Cortex of kidney (tissue), 1 donor: Measurements from ENCODE around the gene NR1D2.

Experiments
- DNase-seq: peaks from one replicate; lab custom pipeline; 2025; lab: John Stamatoyannopoulos, UW

Gene NR1D2

DNA sequence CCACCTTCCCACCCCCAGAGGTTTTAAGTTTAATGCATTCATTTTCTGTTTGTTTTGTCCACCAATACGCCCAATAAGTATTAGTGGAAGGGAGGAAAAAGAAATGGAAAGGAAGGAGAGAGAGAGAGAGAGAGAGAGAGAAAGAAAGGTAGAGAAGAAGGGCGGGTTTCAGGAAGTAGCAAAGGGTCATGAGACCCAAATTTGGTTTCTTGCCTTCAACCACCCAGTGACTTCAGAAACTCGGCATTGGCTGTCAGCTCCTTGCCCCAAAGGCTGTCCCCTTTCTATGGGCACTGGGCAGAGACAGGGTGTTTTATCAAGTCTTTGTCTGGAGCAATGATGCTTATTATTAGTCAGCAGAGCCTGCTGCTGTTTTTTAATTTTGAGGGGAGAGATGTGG lies 13.5 kb upstream of the NR1D2 start:
- DNase-seq, result no peak

DNA sequence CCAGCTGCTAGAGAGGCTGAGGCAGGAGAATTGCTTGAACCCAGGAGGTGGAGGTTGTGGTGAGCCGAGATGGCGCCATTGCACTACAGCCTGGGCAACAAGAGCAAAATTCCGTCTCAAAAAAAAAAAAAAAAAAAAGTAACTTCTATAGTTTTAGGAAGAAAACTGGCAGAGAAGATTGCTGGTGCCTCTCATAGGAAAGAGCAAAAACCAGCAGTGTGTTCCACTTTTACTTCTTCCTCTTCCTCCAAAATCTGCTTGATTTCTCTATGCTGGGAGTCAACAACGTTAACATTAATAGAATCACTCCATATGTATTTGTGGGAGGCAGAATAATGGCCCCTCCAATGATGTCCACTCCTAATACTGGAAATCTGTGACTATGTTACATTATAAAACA lies 12.5 kb upstream of the NR1D2 start:
- no peak for DNase-seq

DNA sequence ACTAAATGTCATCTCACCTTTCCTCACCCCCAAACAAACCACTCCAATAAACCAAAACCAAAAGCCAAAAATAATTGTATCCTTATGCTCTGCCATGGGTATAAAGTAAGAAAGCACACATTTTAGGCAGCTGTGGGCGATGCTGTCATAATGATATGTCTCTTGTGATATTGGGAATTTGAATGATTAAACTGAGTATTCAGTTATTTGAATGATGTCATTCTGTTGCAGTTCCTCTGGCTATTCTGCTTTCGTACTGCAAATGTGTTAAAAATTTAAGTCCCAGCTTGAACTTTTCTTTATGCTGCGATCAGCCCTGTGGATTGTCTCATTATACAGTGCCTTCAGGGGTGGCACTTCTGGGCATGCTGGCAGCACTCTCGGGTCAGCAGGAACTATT lies 10.8 kb upstream of the NR1D2 start:
- DNase-seq, result no peak

DNA sequence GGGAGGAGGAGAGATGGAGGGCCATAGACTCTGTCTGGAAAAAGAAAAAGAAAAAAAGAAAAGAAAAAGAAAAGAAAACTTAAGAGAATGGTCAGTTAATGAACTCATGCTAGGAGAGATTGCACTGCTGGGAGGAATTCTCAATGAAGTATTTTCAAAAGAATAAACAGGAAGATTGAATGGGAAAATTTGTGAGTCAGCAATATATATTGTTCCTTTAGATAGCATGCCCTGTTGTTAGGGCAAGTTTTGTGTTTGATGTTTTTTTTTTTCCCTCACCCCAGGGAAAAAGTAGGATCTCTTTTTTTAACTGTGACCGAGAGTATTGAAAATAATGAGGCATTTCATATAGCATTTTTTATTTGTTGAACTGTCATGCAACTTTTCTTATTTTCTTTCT lies 7.8 kb upstream of the NR1D2 start:
- no peak for DNase-seq

DNA sequence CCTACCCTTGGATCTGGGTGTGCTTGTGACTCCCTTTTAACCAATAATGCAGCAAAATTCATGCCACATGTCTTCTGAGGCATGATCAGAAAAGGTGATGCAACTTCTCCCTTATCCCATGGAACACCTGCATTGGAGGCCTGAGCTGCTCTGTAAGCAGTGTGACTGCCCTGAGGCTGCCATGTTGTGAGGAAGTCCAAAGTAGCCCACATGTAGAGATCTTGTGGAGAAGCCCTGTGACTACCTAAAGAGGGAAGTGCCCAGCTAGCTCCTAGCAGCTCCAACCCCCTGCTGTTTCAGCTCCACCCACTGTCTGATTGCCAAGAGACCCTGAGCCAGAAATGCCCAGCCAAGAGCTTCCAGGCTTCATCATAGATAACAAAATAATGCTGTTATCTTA lies 6.4 kb upstream of the NR1D2 start:
- DNase-seq, result no peak

DNA sequence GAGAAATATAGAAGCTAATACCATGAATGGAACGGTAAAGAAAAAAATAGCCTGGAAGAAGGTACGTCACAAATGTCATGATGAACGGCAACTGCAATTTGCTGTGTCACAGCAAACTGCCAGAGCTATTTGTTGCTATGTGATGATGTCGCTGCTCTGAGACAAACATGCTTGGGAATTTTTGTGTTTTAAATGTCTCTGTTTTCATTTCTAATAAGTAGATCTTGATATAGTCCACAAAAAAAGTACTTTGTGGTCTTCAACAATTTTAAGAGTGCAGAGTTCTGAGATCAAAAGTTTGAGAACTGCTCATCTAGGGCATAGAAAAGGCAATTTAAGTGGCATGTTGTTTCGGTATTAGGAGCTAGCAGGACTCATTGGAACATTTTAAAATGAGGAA lies 4.3 kb upstream of the NR1D2 start:
- no peak for DNase-seq

DNA sequence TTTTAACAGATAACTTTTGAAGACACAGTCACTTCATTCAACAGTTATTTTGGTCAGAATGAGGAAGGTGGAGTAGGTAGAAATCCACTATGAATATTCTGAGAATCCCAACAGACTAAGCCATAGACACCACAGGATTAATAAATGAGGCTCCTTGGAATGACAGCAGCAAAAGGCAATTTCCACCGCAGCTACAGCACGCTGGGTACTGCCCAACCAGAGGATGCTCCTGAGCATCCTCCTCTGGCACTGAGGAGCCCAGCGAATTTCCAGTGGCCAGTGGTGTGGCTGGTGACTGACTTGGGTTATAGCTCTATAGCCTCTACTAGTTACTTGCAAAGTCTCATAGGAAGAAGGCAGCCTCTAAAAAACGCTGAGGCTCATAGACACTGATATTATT lies 3.6 kb upstream of the NR1D2 start:
- no peak for DNase-seq

DNA sequence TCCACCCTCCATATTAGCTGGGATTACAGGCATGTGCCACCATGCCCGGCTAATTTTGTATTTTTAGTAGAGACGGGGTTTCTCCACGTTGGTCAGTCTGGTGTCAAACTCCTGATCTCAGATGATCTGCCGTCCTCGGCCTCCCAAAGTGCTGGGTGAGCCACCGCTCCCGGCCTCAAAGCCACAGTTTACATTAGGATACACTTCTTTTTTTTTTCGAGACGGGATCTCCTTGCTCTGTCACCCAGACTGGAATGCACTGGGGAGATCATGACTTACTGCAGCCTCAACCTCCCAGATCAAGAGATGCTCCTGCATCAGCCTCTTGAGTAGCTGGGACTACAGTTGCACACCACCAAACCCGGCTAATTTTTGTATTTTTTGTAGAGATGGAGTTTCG lies 2.5 kb upstream of the NR1D2 start:
- no peak for DNase-seq

DNA sequence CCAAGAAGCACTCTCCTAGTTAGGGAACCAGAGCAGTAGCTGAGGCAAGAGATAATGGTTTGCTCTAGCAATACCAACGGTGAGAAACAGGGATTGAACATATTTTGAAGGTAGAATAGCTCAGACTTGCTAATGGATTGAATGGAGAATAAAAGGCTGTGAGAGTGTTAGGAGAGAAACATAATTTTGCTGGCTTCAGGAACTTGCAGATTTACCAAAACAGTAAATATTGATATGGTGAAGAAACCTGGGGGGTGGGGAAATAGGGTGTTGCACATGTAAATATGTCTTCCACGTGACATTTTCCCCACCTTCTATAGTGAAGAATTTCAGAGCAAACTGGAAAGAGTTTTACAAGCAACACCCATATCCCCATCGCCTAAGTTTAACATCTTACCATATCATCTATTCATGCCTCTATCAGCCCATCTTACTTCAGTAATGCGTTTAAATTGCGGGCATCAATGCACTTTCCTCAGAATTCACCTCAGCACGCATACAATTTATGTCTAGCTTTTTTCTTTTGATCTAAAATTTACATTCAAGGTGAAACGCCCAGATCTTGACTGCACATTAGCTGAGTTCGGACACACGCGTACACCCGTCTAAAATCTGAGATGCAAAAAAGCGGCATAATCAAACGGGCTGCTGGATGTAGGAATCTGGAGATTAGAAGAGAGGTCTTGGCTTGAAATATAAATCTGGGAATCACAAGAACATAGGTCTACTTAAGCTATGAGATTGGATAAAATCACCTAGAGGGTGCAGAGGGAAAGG lies 891 bp upstream of the NR1D2 start:
- DNase-seq, result no peak

DNA sequence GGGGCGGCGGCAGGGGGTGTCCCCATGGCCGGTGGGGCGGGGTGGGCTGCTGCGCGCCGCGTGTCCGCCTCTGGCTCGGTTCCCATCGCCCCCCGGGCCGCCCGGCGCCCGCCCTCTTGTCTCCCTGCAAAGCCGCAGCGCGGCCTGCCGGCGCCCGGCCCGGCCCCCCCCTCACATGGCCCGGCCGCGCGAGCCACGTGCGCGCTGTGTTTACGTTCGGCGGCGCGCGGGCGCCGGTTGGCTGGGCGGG lies 502 bp downstream of the NR1D2 start:
- DNase-seq, result no peak

DNA sequence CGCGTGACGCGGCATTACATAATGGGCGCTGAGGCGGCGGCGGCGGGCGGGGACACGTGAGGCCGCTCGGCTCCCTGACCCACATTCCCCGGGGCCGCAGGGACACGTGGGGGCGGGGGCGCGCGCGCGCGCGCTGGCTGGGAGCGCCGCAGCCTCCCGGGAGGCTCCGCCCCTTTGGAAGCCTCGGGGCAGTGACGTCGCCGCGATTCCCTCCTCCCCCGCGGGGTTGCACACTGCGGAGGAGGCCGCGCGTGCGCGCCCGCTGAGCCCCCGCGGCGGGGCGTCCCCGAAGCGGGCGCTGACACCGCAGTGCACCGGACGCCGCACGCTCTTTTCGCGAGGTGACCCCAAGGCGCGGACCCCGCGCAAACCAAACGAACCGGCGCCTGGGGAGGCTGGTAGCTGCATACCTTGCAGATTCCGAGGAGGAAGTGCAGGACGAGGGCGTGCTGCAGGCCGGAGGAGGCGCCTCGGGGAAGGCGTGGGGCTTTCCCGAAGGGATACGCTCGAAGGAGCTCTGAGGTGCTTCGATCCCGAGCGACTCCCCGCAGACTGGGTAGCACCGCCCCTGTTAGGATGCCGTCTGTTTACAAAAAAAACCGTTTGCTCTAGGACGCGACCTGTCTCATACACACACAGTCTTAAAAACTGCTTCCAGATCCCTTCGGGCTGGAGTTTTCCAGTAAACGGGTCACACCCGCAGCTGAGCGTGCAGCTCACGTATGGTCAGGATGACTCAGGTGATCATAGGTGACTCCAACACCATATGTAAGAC lies 1.0 kb downstream of the NR1D2 start:
- DNase-seq, result peak; percentile 68

DNA sequence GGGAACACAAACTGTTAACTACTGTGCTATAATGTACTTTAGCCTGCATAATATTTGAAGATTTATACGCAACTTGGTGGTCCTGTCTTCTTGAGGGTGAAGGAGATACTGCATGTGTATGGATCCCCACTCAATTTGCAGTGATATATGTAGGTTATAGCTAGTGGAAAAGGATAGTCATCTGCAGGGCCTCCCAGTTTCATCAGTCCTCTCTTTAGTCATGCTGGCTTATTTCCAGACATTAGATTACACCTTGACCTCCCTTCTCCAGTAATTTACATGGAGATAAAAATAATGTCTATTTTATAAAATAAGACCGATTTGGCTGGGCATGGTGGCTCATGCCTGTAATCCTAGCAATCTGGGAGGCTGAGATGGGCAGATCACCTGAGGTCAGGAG lies 3.7 kb downstream of the NR1D2 start:
- no peak for DNase-seq

DNA sequence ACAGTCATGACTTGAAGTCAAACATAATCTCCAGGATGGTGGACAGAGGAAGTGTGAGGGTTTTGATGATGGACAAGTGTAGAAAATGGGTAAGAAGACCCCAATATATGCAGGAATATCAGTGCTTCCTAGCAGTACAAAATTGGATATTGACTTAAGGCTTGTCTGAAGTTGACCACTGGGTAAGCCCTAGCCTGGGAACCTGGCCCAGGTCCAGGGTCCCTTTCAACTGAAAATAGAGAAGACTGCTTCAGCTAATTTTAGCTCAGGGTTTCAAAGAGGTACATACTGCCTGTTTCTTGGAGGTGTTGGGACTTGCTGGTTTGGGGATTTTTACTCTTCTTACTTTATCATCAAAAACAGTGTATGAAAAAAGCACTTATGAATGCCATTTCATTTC lies 4.7 kb downstream of the NR1D2 start:
- no peak for DNase-seq

DNA sequence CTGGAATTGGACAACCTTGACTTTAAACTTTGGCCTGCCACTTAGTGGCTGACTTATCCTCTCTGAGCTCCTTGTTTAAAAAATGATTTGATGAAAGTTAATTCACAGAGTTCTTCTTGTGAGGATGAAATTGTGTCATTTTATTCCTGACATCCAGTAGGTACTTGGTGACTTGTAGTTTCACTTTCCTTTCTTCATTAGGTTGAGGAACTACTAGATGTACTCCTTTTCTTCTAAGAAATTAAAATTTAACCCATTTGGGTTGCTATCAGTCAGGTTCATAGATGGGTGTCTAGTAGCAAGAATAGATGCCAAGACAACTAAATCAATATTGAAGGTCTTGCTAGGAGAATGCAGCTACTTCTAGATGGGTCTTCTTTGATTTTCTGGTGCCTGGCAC lies 5.2 kb downstream of the NR1D2 start:
- no peak for DNase-seq

DNA sequence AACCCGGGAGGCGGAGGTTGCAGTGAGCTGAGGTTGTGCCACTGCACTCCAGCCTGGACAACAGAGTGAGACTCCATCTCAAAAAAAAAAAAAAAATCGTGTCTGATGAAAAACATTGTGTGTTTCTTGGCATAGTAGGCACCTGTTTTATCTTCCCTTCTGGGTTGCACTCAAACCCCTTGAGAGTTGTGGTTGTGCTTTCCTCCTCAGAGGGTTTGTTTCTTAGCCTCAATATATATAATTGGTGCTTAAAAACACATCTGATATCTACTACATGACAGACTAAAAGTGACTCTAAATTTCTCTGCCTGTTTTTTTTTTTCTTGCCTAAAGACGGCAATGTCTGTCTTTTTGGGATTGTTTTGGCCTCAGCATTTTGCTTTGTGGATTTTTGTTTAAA lies 7.6 kb downstream of the NR1D2 start:
- no peak for DNase-seq

DNA sequence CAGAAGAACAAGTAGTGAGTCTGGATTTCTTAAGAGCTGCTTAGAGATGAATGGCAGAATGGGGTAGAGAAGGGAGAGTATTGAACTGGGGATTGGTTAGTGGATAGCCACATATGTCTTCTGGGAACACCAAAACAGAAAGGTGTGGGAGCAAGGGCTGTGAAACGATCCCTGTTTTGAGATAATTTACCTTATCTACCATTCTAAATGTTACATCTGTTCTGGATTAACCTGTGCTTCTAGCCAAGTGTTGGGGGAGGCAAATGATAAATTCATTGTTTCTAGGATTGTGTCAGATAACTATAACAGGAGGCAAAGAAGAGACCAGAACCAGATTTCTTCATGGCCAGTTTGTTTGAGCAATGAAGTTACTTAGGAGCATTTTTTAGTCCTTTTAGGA lies 8.4 kb downstream of the NR1D2 start:
- no peak for DNase-seq

DNA sequence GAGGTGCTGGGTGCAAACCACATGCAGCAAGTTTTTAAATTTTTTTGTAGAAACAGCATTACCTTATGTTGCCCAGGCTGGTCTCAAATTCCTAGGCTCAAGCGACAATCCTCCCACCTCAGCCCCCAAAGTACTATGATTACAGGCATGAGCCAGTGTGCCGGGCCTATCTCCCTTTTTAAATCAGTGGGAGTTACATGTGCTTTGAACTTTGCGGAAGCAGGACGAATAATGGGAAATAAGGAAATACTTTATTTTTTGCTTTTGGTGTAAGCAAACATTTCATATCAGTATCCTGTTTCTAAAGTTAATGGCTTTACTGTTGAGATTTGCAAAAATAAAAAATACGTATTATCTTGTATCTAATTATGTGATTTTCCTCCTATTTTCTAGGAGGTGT lies 9.1 kb downstream of the NR1D2 start:
- no peak for DNase-seq

DNA sequence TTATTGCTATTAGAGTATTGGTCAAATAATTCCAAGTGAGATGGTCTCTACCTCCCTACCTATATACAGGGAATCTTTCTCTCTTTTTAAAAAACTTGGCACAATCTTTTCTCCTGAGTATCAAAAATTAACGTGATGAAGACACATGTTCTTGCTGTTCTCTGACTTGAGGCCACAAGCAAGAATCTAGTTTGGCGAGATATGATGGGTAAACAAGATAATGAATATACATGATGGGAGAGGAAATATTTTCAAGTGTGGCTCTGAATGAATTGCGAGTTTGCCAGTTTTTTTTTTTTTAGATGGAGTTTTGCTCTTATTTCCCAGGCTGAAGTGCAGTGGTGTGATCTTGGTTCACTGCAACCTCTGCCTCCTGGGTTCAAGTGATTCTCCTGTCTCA lies 11.6 kb downstream of the NR1D2 start:
- no peak for DNase-seq

DNA sequence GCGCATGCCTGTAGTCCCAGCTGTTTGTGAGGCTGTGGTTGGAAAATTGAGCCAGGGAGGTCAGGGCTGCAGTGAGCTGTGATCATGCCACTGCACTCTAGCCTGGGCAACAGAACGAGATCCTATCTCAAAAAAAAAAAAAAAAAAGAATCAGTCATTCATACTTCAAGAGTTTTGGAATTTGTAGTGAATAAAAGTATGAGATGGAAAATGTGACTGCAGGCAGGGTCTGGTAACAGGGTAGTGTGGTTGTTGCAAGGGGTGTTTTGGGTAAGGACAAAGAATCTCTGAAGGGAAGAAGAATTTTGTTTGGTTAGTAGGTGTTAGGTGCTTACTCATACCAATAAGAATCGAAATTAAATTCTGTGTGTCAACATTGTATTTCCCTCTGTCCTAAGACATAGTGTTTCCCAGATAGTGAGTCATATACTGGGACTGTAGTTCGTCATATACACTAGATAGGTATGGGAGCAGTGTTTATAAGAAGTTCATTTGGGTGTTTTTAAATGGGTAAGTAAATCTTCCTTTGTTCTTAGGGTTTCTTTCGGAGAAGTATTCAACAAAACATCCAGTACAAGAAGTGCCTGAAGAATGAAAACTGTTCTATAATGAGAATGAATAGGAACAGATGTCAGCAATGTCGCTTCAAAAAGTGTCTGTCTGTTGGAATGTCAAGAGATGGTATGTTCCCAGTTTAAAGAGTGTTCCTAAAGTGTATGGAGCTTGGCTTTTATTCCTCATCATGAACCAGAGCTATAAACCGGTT lies 14.2 kb downstream of the NR1D2 start:
- no peak for DNase-seq

DNA sequence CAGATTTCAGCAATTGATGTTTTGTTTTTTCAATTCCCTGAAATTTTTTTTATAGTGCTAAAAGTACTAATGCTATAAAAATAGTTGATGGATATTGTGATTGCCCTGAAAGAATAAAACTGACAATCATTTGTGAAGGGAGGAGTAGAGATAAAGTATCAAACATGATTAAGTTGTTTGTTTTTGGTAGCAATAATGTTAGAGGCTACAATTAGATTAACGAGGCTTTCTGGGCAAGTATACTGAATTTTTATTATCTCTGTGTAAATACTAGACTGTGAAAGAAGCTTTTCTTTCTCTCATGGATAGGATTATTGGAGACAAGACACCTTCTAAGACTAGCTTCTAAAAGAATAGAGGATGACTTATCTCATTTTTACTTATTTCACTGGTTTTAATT lies 15.6 kb downstream of the NR1D2 start:
- DNase-seq, result no peak

DNA sequence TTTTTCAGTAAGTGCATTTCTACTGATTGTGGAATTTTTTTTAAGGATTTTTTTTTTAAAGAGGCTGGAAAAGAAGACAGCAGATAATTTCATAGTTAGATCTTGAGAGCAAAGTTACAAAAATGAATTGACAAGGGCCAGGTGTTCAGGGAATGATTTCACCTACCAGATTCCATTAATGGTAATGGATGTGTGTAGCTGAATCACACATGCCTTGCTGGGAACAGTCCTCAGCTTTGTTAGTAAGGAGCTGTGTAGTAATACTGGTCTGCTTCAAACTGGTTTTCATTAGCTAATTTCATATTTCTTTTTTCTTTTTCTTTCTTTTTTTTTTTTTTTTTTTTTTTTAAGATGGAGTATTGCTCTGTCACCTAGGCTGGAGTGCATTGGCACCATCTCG lies 16.0 kb downstream of the NR1D2 start:
- no peak for DNase-seq

DNA sequence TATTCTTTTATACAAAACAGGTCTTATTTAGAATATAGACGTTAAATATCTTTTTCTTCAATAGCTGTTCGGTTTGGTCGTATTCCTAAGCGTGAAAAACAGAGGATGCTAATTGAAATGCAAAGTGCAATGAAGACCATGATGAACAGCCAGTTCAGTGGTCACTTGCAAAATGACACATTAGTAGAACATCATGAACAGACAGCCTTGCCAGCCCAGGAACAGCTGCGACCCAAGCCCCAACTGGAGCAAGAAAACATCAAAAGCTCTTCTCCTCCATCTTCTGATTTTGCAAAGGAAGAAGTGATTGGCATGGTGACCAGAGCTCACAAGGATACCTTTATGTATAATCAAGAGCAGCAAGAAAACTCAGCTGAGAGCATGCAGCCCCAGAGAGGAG lies 16.8 kb downstream of the NR1D2 start:
- no peak for DNase-seq

DNA sequence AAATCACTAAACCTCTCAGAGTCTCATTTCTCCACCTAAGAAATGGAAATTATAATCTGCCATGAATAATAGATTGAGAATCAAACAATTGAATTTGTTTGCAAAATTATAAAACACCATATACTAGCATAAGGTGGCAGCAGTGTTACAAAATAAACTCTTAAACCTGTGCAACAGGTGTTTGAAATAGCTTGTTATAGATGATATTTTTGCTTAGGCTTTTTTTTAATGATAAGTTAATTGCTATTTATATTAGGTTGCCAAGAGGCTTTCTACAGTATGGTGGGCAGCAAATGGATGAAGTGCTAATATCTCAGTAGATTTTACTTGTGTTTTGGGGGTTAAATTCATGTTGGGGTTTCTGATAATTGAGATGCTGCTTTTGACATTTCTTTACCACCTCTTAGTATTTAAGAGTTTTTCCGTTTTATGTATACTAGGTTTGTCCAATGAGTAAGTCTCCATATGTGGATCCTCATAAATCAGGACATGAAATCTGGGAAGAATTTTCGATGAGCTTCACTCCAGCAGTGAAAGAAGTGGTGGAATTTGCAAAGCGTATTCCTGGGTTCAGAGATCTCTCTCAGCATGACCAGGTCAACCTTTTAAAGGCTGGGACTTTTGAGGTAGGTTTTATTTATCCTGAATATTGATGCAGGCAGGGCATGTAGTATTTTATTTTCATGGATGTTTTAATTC lies 19.6 kb downstream of the NR1D2 start:
- no peak for DNase-seq
